Activated CD4-positive, alpha-beta T cell treated with anti-CD3 and anti-CD28 coated beads for 4 hours (primary cell): ENCODE data around the gene ZNF2.
A peak's percentile ranks its signal among the peaks of the same experiment; 100 is the strongest.

ENCODE experiments used
- DNase-seq, 2 donors: peaks; one replicate each; pipeline ENCODE4 v3.0.0-alpha.2; 2020

The ZNF2 gene

DNA sequence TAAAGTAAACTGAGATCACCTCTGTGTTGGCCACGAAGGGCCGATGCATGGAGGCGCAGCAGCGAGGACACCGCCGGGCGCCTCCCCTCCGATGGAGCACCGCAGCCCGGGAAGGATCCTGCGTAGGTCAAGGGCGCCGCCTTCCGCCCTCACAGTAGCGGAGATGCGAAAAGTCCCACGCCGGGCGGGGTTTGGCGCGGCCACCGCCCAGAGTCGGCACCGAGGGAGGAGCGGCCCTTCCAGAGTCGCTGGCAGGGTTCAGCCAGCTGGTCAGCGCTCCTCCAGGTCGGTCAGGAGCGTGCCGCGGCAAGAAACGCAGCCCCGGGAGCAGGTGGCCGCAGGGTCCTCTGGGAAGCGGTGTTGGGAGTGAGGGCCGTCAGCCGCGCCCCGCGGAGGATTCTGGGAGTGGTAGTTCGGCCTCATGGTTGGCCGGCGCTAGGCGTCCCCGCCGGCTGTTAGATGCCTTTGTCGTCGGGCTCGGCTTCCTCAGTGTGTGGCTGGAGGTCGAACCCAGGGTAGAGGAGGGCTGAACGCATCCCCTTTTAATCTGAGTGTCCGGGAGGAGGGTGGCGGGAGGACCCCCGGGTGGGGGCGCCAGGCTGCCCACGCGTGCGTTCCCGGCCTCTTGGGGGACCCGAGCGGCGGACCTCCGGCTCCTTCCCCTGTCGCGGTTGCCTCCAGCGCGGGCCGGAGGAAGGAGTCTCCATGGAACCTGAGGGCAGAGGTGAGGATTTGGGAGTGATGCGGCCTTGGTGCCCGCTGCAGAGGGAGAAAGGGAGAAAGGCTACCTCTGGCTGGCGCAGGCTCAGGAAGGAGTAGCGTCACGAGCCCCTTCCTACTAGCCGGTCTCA is 41.7 kb downstream of the ZNF2 start, which contains the start of gene ZNF892:
TSS of gene ZNF892 (plus strand) at position 411 of the 851 bp plus-strand sequence. CDS start at position 706, 295 bp downstream.
- DNase-seq: peak; percentile 78 to 79

DNA sequence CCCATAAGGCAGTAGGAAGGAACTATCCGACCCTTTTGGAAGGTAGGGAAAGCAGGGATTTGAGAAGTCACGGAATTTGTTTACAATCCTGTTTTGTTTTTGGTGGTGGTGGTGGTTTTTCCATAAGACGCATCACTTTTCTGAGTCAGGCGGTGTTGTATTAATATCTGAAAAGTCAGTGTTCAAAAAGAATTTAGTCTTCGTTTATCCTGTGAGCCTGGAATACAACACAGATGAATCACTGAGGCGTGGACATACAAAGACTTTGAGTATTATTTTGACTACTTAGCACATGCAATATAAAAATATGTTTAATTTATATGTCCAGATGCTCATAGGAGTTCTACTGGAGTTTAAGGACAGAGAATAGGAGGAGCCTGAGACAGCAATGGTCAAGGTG is 42.5 kb downstream of the ZNF2 start:
- DNase-seq: no peak

DNA sequence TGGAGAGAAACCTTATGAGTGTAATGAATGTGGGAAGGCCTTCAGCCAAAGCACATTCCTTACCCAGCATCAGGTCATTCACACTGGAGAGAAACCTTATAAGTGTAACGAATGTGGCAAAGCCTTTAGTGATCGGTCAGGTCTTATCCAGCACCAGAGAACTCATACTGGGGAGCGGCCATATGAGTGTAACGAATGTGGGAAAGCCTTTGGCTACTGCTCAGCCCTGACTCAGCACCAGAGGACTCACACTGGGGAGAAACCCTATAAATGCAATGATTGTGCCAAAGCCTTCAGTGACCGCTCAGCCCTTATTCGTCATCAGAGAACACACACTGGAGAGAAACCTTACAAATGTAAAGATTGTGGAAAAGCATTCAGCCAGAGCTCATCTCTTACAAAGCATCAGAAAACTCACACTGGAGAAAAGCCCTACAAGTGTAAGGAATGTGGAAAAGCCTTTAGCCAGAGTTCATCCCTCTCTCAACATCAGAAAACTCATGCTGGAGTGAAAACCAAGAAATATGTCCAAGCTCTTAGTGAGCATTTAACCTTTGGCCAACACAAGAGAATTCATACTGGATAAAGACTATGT is 49.5 kb downstream of the ZNF2 start:
- DNase-seq: no peak

DNA sequence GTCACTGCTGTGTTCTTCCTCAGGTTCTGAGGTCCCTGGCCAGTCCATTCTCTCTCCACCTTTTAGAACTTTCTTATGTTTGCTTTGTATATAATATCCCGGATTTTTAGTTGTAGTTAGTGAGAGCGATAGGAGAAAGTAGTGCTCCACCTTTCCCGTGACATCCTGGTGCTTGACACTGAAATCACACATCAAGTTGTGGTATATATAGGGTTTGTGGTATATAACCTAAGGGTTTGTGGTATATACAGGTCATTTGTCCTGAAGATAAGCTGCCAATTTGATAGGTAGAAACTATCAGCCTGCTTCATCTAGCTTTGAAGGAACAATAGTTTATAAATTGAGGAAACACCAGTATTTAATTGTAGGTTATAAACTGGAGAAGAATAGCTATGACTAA is 54.8 kb downstream of the ZNF2 start:
- no peak for DNase-seq

DNA sequence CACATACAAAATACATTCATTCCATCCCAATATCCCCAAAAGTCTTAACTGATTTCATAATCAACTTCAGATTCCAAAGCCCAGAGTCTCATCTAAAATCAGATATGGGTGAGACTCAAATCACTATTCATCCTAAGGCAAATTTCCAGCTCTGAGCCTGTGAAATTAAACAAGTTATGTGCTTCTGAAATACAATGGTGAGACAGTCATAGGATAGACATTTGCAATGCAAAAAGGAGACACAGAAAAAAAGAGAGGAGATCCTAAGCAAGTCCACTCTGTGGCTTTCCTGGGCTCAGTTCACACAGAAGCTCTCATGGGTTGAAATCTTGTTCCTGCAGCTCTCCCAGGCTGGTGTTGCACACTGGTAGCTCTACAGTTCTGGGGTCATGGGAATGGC is 60.0 kb downstream of the ZNF2 start:
- DNase-seq: no peak

- DNase-seq: no peak
Measured at GRCh38 chr2:95231723-95232122, 66.1 kb downstream of the ZNF2 start.

DNA sequence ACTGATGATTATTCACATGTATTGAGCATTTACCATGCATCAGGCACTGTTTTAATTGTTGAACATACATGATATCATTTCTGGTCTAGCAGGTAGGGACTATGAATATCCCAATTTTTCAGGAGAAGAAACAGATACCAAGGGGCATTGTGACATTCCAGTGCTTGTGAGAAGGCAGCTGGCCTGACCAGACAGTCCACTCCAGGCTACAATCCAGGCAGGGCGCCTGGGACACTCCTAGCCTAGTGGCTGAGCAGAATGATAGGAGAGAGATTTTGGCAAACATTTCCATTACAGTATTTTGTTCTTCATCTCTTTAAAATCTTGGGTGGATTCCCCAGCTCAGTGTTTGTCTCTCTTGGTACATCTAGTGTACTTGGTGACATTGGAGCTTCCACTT is 66.6 kb downstream of the ZNF2 start:
- no peak for DNase-seq
